Ovary (tissue), 3 donors: ENCODE data around the gene ACAD11.

ENCODE experiments used
- EP300 ChIP-seq: sonication (generic); formaldehyde crosslinking; IDR thresholded peaks from one replicate; pipeline ENCODE4 v1.6.1; 2017; ENCODE audit warnings: antibody characterized with exemption
- POLR2A ChIP-seq: fragments of 450-650 bp; IDR thresholded peaks from one replicate; pipeline ENCODE4 v1.6.1; 2017; ENCODE audit warnings: antibody characterized with exemption, mild to moderate bottlenecking, moderate library complexity
- TF ChIP-seq, protein P1 (sequence below), 3 donors: fragments of 450-650 bp in 2 of 3; fragments of 200-600 bp in 1 of 3; IDR thresholded peaks; one replicate each; pipeline versions ENCODE4 v1.5.1 to v1.8.0; 2016 to 2022; ENCODE audit warnings: antibody characterized with exemption in 3 of 3, mild to moderate bottlenecking in 1 of 3
- donor health status: DM: no; HTN: no; CAD: no.

GRCh38 chr3:132513057-132513456 lies 146.6 kb downstream of the ACAD11 start:
- TF ChIP-seq, protein P1, sequence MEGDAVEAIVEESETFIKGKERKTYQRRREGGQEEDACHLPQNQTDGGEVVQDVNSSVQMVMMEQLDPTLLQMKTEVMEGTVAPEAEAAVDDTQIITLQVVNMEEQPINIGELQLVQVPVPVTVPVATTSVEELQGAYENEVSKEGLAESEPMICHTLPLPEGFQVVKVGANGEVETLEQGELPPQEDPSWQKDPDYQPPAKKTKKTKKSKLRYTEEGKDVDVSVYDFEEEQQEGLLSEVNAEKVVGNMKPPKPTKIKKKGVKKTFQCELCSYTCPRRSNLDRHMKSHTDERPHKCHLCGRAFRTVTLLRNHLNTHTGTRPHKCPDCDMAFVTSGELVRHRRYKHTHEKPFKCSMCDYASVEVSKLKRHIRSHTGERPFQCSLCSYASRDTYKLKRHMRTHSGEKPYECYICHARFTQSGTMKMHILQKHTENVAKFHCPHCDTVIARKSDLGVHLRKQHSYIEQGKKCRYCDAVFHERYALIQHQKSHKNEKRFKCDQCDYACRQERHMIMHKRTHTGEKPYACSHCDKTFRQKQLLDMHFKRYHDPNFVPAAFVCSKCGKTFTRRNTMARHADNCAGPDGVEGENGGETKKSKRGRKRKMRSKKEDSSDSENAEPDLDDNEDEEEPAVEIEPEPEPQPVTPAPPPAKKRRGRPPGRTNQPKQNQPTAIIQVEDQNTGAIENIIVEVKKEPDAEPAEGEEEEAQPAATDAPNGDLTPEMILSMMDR (IDR thresholded peaks at IDR 0.05): no peak
- TF ChIP-seq POLR2A: no peak
- no peak for TF ChIP-seq EP300
